GM18858 (cell line): ENCODE results near the gene WWP2.
"Not testable (repeated sequence)": the region's sequence is repeated elsewhere in the genome, so short reads cannot be mapped to it uniquely, and the experiment has no call there.

Source experiments
- ATAC-seq: cut with Tn5 transposase; IDR thresholded peaks from one replicate; pipeline ENCODE4 v1.9.1; 2021; ENCODE audit not compliant: unreplicated experiment

Gene WWP2

DNA sequence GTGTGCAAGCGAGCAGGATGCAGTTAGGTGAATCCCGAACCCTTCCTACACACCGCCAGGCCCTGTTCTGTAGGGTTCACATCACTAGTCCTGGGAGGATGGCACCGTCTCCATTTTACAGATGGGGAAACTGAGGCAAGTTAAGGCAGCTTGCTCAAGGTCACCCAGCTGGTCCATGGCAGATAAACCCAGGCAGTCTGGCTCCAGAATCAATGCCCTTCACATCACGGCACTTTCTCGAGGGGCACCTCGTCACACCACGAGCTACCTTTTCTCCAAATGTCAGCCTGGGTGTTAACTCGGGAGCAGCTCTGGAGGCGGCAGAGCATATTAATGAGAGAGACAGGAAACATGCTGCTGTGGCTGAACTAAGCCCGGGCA, 16.9 kb upstream of the WWP2 start:
- no peak for ATAC-seq

DNA sequence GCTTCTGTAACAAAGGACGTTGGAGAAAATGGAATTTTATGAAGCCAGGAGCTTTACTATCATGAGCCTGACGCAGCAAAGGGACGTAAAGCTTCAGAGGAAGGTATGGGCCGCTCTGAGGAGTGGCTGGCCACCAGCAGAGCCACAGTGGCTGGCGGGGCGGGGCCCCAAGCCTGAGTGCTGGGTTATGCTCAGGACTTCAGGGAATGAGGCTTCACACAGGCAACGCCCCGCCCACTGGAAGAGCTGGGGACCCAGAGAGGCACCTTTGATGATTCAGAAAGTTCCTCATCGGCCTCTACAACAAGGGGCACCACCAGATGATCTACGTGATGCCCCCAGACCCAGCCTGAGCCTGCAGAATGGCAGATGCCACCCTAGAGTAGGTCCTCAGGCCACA, 16.2 kb upstream of the WWP2 start:
- ATAC-seq, result no peak

DNA sequence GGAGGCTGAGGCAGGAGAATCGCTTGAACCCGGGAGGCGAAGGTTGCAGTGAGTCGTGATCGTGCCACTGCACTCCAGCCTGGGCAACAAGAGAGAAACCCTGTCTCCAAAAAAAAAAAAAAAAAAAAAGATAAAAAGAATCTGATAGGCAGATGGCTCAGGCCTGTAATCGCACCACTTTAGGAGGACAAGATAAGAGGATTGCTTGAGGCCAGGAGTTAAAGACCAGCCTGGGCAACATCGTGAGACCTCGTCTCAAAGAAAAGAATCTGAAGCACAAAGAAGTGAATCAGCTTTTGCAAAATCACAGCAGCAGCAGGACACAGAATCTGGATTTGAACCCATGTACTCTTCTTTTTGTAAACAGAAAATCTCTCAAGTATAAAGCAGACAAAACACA, 15.0 kb upstream of the WWP2 start:
- ATAC-seq, result no peak

DNA sequence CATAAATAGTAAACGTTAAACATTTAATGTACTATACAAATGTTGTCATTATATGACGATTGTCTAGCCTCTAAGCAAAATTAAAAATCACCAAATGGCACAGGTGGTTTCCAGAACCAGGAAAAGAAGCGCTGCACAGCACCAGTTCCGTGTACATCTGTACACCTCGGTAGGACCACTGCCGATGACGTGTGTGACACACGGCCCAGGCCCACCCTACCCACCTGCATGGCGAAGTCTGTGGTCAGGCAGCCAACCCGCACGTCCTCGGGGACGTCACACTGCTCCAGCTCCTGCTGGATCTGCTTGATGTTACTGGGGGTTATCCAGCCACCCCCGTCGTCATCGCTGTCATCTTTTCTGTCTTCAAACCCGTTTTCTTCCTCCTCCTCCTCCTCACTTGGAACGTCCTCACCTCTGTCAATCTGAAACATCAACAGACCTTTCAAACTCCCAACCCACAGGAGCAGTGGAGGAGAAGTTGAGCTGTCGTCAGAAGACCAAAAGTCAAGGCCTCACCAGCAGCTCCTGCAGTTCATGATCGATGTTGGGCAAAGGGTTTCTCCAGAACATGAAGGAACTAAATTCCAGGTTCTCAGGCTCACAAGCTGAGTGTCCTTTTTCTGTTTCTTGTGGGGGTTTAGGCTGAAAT, 13.3 kb upstream of the WWP2 start:
- no peak for ATAC-seq

DNA sequence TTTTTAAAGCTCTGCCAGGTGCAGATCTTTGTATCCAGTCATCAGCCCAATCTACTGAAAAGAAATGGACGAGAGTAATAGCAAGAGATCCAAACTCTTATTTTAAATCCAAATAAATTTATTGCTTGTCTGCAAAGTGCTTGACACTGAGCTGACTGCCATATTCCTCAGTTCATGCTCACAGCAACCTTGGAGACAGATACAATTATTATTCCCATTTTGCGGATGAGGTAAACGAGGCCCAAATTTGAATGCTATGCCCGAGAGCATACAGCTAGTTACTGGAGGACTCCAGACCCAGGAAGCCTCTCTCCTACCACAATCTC, 8.0 kb upstream of the WWP2 start:
- no peak for ATAC-seq

DNA sequence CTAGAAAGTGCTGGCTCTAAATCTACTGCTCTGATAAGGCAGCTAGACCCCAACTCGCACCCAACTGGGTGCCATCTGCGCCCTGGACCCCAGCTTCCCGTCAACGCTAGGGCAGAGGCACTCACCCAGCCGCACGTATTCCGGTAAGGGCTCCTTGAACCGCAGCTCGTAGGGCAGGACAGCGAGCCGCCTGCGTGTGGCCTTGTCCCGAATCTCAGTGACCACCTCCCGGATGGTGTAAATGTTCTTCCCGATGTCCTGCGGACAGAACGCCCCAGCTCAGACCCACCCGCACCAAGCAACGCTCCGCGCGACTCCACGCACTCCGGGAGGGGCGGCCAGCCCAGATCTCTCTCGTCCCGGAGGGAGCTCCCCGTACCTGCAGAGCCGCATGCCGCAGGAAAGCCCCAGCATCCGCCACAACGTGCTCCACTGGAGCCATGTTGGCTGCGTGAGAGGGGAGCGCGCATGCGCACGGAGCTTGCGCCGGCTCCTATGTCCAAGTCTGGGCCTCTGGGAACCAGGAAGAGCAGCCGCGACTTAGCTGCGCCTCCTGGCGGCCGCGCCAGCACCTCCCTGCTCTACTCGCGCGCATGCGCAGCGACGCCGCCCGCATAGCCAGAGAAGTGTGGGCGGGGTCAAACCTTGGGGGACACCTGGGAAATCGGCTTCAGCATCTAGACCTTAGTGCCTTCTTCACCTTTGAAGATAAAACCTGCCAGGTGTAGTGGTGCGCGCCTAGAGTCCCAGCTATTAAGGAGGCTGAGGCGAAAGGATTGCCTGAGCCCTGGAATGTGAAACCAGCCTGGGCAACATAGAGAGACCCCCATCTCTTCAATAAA, 7.4 kb upstream of the WWP2 start, which contains the start of gene NOB1:
Gene NOB1 (minus strand): TSS at position 458 of the 842 bp plus-strand sequence. CDS start 16 bp downstream, at position 442.
- ATAC-seq, result peak; percentile 91

DNA sequence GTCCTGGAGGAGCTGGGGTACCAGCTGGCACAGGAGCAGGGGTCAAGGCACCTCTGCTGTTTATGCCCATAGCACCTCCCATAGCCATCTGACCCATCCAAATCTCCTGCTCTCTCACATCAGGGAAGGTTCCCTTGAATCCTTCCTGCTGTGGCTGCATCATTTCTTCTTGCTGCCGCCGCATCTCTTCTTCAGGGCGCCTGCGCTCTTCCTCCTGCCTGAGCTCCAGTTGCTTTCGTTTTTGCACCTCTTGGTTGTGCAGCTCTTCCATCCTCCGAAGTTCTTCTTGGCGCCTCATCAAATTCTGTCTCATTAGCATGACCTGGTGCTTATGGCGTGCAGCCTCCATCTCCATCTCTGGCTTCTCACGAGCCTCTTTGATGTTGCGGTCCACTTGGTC, 5.4 kb upstream of the WWP2 start:
- ATAC-seq, result no peak

DNA sequence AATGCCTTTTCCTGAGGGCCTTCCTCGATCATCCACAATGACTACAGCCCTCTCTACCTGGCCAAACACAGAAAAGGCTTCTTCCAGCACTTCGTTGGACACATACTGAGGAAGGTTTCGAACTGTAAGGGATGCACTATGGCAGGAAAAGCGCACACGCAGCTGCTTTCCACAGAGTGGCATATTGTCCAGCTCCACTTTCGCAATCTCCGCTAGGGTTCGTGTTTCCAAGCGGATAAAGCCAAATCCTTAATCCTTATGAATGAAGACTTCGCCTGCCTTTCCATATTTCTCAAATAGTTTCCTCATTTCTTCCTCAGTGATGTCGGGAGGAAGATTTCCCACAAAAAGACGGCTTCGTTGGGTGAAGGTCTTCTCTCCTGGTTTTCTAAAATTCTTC, 4.8 kb upstream of the WWP2 start:
- not testable (repeated sequence) for ATAC-seq

DNA sequence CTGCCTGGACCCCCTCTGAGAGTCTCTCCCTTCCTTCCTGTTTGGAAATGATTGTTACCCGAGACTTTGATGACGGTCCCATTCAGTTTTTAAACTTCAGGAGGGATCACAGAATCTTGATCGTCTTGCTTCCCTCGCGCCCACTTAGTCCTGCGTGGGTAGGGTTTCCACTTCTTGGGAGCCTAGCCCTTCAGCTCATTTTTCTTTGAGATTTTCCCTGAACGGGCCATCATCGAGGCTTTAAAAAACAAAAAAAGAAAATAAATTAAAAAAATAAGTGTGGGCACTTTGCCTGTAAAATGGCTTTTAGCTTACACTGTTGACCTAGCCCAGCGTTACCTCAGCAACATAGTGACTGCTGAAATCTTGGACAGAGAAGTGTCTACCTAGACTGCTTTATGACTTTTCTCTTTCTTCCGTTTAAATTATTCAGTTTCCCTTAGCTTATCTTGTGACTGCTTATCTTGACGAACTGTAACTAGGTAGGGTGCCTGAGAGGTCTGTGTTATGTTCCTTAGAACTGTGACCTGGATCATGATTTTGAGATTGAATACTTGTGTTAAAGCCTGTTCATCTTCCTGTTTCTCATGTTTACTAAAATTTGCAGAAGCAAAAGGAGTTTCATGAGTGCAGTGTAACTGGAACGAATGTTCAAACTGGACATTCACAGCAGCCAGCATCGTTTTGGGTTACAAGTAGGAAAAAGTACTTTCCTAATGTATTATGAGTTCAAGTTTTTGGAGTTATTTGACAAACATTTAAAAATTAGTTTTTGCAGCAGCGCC, 874 bp downstream of the WWP2 start:
- ATAC-seq, result no peak

DNA sequence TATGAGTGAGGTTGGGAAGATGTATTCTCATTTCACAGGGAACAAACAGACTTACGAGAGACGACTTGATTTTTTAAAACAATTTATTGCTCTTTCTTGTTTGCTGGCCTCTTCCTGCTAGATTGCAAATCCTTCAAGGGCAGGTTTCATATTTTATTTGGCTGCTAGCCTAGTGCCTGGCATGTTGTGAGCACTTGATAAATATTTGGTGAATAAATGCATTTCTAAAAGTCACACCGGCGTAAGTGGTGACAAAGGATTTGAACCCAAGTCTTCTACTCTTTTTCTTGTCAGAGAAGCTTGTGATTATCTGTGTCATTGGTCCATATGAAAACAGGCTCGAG, 1.4 kb downstream of the WWP2 start:
- ATAC-seq, result no peak

DNA sequence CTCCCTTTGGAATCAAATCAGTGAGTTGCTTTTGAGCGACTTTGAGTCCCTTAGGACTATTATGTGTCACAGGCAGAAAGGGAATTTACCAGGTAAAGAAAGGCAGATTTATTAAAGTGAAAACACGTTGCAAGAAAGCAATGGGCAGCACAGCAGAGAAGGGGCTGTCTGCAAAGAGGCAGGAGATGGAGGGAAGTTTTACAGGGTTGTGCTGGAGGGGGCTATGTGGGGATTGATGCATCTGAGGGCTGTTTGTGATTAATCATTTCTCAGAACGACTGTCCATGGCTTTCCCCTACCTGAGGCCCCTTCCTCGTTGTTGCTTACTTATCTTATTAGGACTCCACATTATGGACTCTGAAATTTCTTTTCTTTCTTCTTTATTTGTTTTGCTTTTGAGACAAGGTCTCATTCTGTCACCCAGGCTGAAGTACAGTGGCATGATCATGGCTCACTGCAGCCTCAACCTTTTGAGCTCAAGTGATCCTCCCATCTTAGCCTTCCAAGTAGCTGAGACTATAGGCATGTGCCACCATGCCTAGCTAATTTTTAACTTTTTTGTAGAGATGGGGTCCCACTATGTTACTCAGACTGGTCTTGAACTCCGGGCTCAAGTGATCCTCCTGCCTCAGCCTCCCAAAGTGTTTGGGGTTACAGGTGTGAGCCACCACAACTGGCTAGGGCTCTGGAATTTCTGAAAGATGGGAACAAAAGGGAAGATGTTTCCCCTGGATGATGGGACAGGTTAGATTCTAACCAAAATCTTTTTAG, 5.5 kb downstream of the WWP2 start:
- ATAC-seq, result no peak

DNA sequence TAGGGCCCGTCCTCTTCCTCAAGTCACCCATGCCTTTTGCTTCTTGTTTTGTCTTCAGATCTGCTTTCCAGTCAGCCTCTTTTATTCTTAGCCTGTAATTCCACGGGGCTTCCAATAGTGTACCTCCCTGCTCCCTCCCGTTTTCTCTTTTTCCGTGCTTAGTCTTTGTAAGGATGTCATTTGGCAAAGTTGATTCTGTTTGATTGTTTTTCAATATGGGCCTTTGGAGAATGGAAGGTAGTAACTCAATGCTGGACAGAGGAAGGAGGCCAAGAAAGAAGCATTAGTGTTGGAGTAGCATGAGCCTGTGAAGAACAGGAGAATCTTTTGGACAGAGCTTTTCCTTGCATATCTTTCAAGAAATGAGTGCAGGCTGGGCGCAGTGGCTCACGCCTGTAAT, 6.5 kb downstream of the WWP2 start:
- no peak for ATAC-seq

DNA sequence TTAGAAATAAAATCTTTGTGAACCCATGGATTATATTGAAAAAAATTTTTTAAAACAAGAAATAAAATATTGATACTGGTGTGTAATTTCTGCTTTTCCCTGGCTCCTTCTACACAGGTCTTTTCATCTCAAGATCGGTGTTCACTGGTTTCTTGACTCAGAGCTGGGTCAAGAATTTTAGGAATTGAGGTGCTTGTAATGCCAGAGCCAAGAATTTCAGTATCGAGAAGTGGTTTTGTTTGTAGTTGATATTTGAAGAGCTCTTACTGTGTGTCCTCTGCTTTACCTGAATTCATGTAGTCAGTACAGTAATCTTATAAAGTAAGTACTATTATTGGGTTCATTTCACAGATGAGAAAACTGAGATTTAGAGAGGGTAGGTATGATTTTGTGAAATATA, 7.3 kb downstream of the WWP2 start:
- ATAC-seq, result no peak

DNA sequence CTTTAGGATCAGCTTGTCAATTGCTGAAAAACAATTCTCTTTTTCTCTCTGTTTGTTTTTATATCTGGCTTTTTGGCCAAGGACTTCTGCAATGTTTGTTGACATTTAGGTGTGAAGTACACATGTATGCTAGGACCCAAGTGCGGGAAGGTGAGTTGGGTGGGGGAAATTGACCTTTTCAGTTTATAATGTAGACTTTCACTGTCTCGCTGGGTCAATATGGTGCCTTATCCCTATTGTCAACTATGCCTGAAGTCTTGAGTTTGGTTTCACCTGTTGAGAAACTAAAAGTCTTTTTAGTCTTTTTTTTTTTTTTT, 9.5 kb downstream of the WWP2 start:
- ATAC-seq, result no peak

DNA sequence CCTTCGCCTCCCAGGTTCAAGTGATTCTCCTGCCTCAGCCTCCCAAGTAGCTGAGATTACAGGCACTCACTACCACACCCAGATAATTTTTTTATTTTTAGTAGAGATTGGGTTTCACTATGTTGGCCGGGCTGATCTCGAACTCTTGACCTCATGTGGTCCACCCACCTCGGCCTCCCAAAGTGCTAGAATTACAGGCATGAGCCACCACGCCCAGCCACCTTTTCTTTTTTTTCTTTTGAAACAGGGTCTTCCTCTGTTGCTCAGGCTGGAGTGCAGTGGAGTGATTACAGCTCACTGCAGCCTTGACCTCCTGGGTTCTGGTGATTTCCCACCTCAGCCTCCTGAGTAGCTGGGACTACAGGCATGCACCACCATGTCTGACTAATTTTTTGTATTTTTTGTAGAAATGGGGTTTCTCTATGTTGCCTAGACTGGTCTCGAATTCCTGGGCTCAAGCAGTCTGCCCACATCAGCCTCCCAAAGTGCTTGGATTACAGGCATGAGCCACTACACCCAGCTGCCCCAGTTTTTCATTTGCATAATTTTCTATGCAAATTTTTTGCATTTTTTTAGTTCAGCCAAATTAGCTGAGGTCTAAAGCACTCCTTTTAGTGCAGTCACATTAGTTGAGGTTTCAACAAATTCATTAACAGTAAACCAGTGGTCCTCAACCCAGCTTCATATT, 11.3 kb downstream of the WWP2 start:
- ATAC-seq, result no peak

DNA sequence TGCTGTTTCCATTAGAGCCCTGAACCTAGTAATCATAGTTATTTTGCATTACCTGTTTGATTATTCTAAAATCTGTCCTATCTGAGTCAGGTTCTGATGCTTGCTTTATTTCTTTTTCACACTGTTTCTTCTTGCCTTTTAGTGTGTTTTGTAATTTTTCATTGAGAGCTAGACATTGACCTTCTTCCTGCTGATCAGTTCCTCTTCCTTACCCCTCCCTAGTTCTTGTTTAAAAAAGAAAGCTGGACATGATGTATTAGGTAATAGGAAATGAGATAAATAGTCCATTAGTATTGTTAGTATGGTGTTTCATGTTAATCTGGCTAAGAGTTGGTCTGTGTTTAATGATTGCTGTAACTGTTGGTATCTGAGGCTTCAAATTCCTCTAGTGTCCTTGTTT, 13.4 kb downstream of the WWP2 start:
- no peak for ATAC-seq

DNA sequence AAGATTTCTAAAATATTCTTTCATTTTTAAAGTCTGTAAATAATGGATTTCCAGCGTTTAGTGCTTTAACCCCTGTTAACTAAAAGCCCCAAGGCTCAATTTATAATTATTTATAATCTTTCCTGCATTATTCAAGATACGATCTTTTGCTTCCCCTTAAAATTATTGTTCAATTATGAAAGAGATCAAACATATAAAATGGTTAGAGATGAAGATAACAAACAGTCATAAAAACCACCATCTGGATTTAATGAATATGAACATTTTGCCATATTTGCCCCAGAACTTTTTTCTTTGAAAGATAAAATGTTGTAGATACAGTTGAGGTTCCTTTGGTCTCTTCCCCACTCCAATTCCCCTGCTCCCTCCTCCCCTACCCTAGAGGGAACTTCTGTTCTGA, 17.6 kb downstream of the WWP2 start:
- no peak for ATAC-seq

DNA sequence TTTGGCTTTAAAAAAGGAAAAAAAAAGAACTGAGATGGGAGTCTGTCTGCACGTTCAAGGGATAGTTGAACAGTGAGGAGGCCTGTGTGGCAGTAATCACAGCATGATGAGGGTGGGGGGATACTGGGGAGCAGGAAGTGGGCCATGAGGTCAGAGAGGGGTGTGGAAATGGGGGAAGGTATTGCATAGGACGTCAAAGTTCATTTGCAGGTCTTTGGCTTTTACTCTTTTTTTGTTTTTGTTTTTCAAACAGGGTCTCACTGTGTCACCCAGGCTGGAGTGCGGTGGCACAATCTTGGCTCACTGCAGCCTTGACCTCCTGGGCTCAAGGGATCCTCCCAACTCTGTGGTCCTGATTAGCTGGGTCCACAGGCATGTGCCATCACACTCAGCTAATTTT, 19.0 kb downstream of the WWP2 start:
- no peak for ATAC-seq

DNA sequence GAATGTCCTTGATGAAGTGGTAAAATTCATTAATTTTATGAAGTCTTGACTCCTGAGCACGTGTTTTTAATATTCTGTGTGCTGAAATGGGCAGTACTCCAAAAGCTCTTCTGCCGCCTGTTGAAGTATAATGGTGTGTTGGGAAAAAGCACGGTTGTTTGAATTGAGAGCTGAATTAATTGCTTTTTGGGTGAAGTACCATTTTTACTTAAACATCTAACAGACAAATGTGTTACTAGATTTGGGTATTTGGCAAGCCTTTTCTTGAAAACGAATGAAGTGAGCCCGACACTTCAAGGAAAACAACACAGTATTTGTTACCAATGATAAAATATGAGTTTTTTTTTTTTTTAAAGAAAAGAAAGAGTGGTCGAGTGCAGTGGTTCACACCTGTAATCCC, 22.5 kb downstream of the WWP2 start:
- ATAC-seq, result no peak

DNA sequence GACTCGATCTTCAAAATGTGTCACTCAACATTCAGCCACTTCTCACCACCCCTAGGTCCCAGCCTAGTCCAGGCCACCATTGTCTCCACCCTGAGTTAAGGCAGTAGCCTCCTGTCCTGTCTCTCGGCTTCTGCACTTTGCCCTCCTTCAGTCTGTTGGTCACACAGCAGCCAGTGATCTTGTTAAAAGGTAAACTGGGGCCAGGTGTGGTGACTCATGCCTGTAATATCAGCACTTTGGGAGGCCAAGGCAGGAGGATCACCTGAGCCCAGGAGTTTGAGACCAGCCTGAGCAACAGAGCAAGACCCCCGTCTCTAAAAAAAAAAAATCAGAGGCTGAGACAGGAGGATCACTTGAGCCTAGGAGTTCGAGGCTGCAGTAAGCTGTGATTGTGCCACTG, 25.8 kb downstream of the WWP2 start:
- no peak for ATAC-seq

DNA sequence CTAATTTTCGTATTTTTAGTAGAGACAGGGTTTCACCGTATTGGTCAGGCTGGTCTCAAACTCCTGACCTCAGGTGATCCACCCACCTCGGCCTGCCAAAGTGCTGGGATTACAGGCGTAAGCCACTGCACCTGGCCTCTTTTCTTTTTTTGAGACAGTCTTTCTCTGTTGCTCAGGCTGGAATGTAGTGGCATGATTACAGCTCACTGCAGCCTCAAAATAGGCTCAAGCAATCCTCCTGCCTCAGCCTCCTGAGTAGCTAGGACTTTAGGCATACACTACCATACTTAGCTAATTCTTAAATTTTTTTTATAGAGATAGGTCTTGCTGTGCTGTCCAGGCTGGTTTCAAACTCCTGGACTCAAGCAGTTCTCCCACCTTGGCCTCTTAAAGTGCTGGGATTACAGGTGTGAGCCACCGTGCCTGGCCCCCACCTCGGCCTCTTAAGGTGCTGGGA, 29.3 kb downstream of the WWP2 start:
- not testable (repeated sequence) for ATAC-seq
